HG02610 (cell line): Measurements from ENCODE around the gene FAM219A.
"Not testable (repeated sequence)": the region's sequence is repeated elsewhere in the genome, so short reads cannot be mapped to it uniquely, and the experiment has no call there.

Experiments
- ATAC-seq: cut with Tn5 transposase; IDR thresholded peaks from one replicate; pipeline ENCODE4 v1.9.1; 2021; ENCODE audit warnings: mild to moderate bottlenecking, moderate library complexity; ENCODE audit not compliant: unreplicated experiment

The FAM219A gene

GRCh38 chr9:34379334-34380033 is 78.9 kb downstream of the FAM219A start:
- peak; percentile 35 for ATAC-seq

GRCh38 chr9:34378376-34379060 is 79.9 kb downstream of the FAM219A start:
- ATAC-seq = no peak

- no peak for ATAC-seq
Measured at GRCh38 chr9:34377404-34377746, 81.0 kb downstream of the FAM219A start.

- ATAC-seq = peak; percentile 82
Measured at GRCh38 chr9:34376596-34377403, 81.6 kb downstream of the FAM219A start, which contains the start of gene MYORG. Gene MYORG, minus strand, starts transcription at chr9:34376898. Its CDS starts 3,955 bp downstream, at chr9:34372943.

GRCh38 chr9:34375901-34376595 is 82.3 kb downstream of the FAM219A start:
- ATAC-seq = no peak

- ATAC-seq = no peak
Measured at GRCh38 chr9:34374905-34375552, 83.3 kb downstream of the FAM219A start.

- no peak for ATAC-seq
Measured at GRCh38 chr9:34374339-34374738, 84.0 kb downstream of the FAM219A start.

GRCh38 chr9:34373749-34374148 is 84.6 kb downstream of the FAM219A start:
- no peak for ATAC-seq

GRCh38 chr9:34372467-34373011 is 85.8 kb downstream of the FAM219A start:
- no peak for ATAC-seq

- no peak for ATAC-seq
Measured at GRCh38 chr9:34371886-34372466, 86.4 kb downstream of the FAM219A start.

GRCh38 chr9:34370970-34371880 is 87.1 kb downstream of the FAM219A start:
- ATAC-seq = no peak

- ATAC-seq = no peak
Measured at GRCh38 chr9:34370335-34370969, 87.9 kb downstream of the FAM219A start.

- no peak for ATAC-seq
Measured at GRCh38 chr9:34369636-34370035, 88.7 kb downstream of the FAM219A start.

- not testable (repeated sequence) for ATAC-seq
Measured at GRCh38 chr9:34368796-34369195, 89.6 kb downstream of the FAM219A start.

- not testable (repeated sequence) for ATAC-seq
Measured at GRCh38 chr9:34367751-34368410, 90.5 kb downstream of the FAM219A start.

- no peak for ATAC-seq
Measured at GRCh38 chr9:34366365-34366764, 92.0 kb downstream of the FAM219A start.

- ATAC-seq = no peak
Measured at GRCh38 chr9:34365282-34365681, 93.1 kb downstream of the FAM219A start.
